GM20000 (cell line): ENCODE results near the gene SLC7A9.
"Not testable (repeated sequence)": the region's sequence is repeated elsewhere in the genome, so short reads cannot be mapped to it uniquely, and the experiment has no call there.

Experiments
- DNase-seq: peaks from one replicate; pipeline ENCODE4 v3.0.0; 2012; ENCODE audit warnings: low spot score
- TF ChIP-seq, protein P1 (sequence below): IDR thresholded peaks from 2 replicates; pipeline ENCODE4 v1.5.1; 2012; ENCODE audit warnings: mild to moderate bottlenecking, control low read depth; ENCODE audit errors: extremely low read depth, missing control alignments

Gene SLC7A9

DNA sequence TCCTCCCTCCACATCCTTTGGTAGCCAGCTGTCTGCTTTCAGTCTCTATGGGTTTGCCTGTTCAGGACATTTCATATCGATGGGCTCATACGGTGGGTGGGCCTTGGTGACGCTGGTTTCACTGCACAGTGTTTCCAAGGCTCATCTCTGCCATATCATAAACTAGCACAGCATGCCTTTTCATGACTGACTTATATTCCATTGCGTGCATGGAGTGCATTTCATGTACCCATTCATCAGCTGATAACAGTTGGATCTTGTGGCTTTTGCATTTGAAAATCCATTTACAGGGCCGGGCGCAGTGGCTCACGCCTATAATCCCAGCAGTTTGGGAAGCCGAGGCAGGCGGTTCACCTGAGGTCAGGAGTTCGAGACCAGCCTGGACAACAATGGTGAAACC lies 80.1 kb downstream of the SLC7A9 start:
- TF ChIP-seq, protein P1, sequence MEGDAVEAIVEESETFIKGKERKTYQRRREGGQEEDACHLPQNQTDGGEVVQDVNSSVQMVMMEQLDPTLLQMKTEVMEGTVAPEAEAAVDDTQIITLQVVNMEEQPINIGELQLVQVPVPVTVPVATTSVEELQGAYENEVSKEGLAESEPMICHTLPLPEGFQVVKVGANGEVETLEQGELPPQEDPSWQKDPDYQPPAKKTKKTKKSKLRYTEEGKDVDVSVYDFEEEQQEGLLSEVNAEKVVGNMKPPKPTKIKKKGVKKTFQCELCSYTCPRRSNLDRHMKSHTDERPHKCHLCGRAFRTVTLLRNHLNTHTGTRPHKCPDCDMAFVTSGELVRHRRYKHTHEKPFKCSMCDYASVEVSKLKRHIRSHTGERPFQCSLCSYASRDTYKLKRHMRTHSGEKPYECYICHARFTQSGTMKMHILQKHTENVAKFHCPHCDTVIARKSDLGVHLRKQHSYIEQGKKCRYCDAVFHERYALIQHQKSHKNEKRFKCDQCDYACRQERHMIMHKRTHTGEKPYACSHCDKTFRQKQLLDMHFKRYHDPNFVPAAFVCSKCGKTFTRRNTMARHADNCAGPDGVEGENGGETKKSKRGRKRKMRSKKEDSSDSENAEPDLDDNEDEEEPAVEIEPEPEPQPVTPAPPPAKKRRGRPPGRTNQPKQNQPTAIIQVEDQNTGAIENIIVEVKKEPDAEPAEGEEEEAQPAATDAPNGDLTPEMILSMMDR: no peak
- DNase-seq: no peak

DNA sequence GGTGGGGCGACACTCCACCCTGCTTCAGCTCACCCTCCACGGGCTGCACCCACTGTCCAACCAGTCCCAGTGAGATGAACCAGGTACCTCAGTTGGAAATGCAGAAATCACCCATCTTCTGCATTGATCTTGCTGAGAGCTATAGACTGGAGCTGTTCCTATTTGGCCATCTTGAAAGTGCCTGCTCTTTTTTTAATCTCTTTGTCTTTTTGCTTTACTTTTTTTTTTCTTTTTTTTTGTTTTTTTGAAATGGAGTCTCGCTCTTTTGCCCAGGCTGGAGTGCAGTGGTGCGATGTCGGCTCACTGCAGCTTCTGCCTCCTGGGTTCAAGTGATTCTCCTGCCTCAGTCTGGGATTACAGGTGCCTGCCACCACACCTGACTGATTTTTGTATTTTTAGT lies 81.7 kb downstream of the SLC7A9 start:
- not testable (repeated sequence) for DNase-seq

DNA sequence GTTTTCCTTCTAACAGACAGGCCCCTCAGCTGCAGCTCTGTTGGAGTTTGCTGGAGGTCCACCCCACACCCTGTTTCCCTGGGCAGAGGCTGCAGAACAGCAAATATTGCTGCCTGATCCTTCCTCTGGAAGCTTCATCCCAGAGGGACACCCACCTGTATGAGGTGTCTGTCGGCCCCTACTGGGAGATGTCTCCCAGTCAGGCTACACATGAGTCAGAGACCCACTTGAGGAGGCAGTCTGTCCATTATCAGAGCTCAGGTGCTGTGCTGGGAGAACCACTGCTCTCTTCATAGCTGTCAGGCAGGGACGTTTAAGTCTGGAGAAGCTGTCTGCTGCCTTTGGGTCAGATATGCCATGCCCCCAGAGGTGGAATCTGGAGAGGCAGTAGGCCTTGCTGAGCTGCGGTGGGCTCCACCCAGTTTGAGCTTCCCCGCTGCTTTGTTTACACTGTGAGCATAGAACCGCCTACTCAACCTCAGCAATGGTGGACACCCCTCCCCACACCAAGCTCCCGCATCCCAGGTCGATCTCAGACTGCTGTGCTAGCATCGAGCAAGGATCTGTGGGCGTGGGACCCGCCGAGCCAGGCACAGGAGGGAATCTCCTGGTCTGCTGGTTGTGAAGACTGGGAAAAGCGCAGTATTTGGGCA lies 82.3 kb downstream of the SLC7A9 start:
- not testable (repeated sequence) for DNase-seq

DNA sequence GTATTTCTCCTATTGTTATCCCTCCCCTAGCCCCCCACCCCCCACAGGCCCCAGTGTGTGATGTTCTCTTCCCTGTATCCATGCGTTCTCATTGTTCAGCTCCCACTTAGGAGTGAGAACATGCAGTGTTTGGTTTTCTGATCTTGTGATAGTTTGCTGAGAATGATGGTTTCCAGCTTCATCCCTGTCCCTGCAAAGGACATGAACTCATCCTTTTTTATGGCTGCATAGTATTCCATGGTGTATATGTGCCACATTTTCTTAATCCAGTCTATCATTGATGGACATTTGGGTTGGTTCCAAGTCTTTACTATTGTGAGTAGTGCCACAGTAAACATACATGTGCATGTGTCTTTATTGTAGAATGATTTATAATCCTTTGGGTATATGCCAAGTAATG lies 87.5 kb downstream of the SLC7A9 start:
- not testable (repeated sequence) for DNase-seq

DNA sequence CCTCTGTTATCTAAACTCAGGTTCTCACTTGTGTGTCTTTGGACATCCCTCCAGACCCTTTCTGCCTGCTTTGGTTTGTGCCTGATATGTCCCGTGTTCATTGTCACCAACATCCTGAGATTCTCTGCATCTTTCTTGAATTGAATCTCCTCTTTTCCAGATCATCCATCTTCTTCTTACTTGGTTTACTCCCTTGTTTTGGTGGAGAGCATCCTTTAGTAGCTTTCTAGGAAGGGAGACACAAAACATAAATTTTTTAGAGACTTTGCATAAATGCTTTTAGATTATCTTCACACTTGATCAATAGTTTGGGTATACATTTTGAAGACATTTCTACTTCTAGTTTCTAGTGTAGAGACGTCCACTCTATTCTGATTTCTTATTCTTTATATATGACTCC lies 88.3 kb downstream of the SLC7A9 start:
- TF ChIP-seq, protein P1: no peak

More for the DNA sequence above, 88.3 kb downstream of the SLC7A9 start:
- DNase-seq: no peak
